Psoas muscle (tissue), 8 donors: ENCODE data around the gene CCDC91. TPM values are rescaled to one million over a fixed set of nuclear protein-coding genes. Genes with fewer than 3 reads are reported as not detected.

ENCODE experiments used
- ATAC-seq, 4 donors: fragments of 200-7000 bp; cut with Tn5 transposase; one replicate each; pipeline ENCODE4 v1.9.1; 2020; ENCODE audit warnings: moderate library complexity in 3 of 4, mild to moderate bottlenecking in 2 of 4
- DNase-seq, 2 donors: peaks; one replicate each; pipeline ENCODE4 v3.0.0-alpha.2; 2020
- H3K27ac ChIP-seq: fragments of 200-600 bp; one replicate; pipeline ENCODE4 v1.8.0; 2022
- H3K27me3 ChIP-seq, 3 donors: fragments of 200-600 bp in 1 of 3; one replicate each; pipeline versions ENCODE4 v1.6.1 to v1.8.0; 2013 to 2022; ENCODE audit warnings: low read length in 2 of 3, mild to moderate bottlenecking in 2 of 3, moderate library complexity in 1 of 3; ENCODE audit not compliant: insufficient read depth in 3 of 3
- H3K36me3 ChIP-seq, 2 donors: fragments of 200-600 bp in 1 of 2; one replicate each; pipeline versions ENCODE4 v1.6.1 to v1.8.0; 2013 to 2022; ENCODE audit warnings: low read depth in 1 of 2, mild to moderate bottlenecking in 1 of 2, moderate library complexity in 1 of 2; ENCODE audit not compliant: insufficient read depth in 1 of 2
- H3K4me1 ChIP-seq: fragments of 200-600 bp; one replicate; pipeline ENCODE4 v1.8.0; 2022
- H3K4me3 ChIP-seq: fragments of 200-600 bp; one replicate; pipeline ENCODE4 v1.8.0; 2022; ENCODE audit warnings: mild to moderate bottlenecking
- H3K9me3 ChIP-seq: fragments of 200-600 bp; one replicate; pipeline ENCODE4 v1.8.0; 2022
- WGBS, 3 donors: extraction: QIAGEN DNeasy Blood & Tissue Kit; methylation state at CpG; one replicate each; pipeline versions ENCODE4 v1.1.6 to v1.1.7; 2013; 5-methylcytosine and 5-hydroxymethylcytosine counted together
- intact Hi-C, 2 donors: fragments of 100-400 bp; cut with DNase I; formaldehyde crosslinking; loops; one replicate each; pipeline versions ENCODE4 v1.11.0 to v1.14.2; 2022
- polyA plus RNA-seq, 3 donors: library from polyadenylated mRNA; stranded (reverse); fragments of 200-250 nt; gene quantifications; one replicate each; pipeline ENCODE4 v1.2.3, GENCODE V29; 2013
- total RNA-seq, 4 donors: library from RNA; stranded (reverse); fragmentation: NEBNext Ultra II Directional in 2 of 4; extraction: Animal tissue kit (Norgen Biotek cat#: 25700) in 2 of 4; gene quantifications; one replicate each; pipeline versions ENCODE4 v1.2.1 to v1.2.4, GENCODE V29; 2021 to 2023
- TF ChIP-seq, protein P1 (sequence below): fragments of 200-600 bp; IDR thresholded peaks from one replicate; pipeline ENCODE4 v1.8.0; 2022; ENCODE audit warnings: antibody characterized with exemption
- donor health status: healthy with polysubstance abuse.
- donor health status: DM: no; HTN: no; CAD: no; lungs with moderate emphysema.
- donor health status: Bipolar disorder and iron deficiency.
- donor health status: healthy.
- donor health status: DM: yes; HTN: yes; CAD: no.
- donor health status: DM: no; HTN: no; CAD: no.
- donor health status: DM: no; HTN: no; CAD: no.
- donor health status: DM: yes; HTN: yes; CAD: no.

The CCDC91 gene
- total and polyA plus RNA-seq, 7 donors, result 18.4 to 47.2 (median 36.2) TPM

DNA sequence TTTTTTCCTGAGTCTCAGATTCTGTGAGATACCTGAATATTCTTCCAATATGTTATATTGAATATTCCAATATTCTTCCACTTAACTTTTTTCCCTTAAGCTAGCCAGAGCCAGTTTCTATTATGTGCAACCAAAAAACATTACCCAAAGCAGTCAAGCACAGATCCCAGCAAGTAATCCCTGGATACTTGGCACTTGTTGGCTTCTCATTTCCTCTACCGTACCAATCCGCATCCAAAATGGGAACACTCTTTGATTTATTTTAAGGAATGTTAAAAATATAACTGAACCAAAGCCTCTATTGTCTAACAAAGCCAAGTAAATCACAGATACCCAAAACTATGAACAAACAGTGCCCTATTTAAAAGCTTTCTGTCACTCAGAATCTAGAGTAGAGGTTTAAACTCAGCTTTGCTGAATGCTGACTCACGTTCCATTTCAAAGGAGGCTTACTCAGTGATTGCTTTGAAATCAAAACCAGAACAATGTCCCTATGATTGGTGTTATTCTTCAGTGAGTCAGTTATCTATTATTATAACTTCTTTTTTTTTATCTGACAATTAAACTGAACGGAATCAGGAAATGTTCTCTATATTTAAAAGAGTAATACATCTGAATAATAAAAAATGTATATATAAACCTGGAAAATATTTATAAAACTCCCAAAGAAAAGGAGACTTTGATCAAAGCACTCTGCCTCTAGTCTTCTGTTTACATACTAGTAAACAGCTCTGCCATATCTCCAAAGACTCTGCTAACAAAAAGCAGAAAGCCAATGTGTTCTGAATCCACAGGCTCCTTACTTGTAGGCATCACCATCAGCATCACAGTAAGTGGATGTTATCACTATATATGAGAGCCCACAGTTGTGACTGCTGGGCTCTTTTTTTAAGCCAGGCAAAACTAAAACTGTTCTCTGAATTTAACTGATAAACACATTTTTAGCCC is 360.8 kb downstream of the CCDC91 start:
- ATAC-seq, result peak; percentile 80 to 95 (median 90)
- intact Hi-C loops, result loop anchor here in 1 of 2 donors (10.0 kb wide), 1 partner anchor 366 kb away; no protein-coding TSS in a partner anchor
- DNase-seq, result no peak
- no peaks in the 10 kb centered on the region for H3K4me1 ChIP-seq
- no peaks in the 10 kb centered on the region for H3K9me3 ChIP-seq
- WGBS, 3 donors, result 37 to 71% (median 49%) methylated on average over 4 of the region's 4 CpGs
- no peak overlapping the region for H3K4me3 ChIP-seq
- no peaks in the 10 kb centered on the region for H3K36me3 ChIP-seq
- TF ChIP-seq, protein P1, sequence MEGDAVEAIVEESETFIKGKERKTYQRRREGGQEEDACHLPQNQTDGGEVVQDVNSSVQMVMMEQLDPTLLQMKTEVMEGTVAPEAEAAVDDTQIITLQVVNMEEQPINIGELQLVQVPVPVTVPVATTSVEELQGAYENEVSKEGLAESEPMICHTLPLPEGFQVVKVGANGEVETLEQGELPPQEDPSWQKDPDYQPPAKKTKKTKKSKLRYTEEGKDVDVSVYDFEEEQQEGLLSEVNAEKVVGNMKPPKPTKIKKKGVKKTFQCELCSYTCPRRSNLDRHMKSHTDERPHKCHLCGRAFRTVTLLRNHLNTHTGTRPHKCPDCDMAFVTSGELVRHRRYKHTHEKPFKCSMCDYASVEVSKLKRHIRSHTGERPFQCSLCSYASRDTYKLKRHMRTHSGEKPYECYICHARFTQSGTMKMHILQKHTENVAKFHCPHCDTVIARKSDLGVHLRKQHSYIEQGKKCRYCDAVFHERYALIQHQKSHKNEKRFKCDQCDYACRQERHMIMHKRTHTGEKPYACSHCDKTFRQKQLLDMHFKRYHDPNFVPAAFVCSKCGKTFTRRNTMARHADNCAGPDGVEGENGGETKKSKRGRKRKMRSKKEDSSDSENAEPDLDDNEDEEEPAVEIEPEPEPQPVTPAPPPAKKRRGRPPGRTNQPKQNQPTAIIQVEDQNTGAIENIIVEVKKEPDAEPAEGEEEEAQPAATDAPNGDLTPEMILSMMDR, result no peak
- no peak overlapping the region for H3K27ac ChIP-seq
- H3K27me3 ChIP-seq, result no peaks in the 10 kb centered on the region

DNA sequence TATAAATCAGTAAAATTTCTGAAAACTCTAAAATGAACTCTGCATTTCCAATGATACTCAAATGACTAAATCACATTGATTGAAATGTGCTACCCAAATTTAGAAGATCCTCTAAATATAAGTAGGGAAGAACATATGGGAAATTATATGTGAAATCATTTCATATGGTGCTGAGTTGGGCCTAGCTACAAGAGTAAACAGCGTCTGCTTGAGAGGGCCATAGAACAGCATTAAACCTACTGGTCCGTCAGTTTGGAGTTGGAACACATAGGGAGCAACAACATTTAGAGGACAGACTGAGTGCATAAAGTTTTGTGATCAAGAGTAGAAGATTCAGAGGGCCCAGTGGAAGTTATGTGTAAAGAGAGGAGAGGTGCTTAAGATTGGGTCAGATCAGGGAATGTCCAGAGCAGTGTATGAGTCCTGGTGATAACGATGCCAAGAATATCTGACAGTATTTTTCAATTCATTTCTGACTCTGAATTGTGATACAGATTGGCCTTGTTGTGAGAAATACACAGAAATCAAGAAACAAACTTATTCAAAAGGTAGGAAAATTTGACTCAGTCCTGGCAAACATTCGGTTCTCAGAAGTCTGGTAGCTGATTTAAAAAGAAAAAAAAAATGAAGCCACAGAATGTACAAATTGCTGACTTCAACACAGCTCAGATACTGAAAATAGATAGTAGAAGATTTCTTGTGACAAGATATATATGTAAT is 362.2 kb downstream of the CCDC91 start:
- 89 to 91% (median 90%) methylated on average over 4 of the region's 4 CpGs for WGBS, 3 donors
- intact Hi-C loops, result loop anchor here in 1 of 2 donors (10.0 kb wide), 1 partner anchor 368 kb away; no protein-coding TSS in a partner anchor

DNA sequence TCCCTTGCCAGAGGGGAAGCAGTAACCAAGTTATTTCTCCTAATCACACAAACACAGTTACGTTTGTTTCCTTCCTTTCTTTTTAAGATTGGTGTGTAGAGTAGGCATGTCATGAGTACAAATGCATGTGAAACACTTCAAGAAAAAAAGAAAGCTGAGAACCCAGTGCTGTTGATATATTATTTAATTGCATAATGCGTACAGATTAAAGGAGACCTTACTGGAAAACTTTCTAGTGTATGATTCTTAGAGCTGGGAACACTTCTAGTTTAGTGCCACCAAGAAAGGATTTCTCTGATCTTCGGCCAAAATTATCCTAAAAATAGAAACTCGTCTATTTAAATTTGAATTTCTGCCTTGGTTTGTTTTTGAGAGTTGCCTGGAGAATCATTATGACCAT is 365.5 kb downstream of the CCDC91 start:
- no peaks in the 10 kb centered on the region for H3K4me1 ChIP-seq
- ATAC-seq (no peak), DNase-seq (no peak)
- intact Hi-C loops, result loop anchor here in 1 of 2 donors (10.0 kb wide), 1 partner anchor 371 kb away; no protein-coding TSS in a partner anchor
- TF ChIP-seq, protein P1, result no peak
- no peak overlapping the region for H3K27ac ChIP-seq
- no peaks in the 10 kb centered on the region for H3K9me3 ChIP-seq
- 47 to 68% (median 55%) methylated on average over 4 of the region's 4 CpGs for WGBS, 3 donors
- H3K36me3 ChIP-seq, result no peaks in the 10 kb centered on the region
- H3K27me3 ChIP-seq, result no peaks in the 10 kb centered on the region
- H3K4me3 ChIP-seq, result no peak overlapping the region

More for the DNA sequence above, 362.2 kb downstream of the CCDC91 start:
- Histone ChIP-seq H3K27ac (no peak overlapping the region), H3K36me3 (no peaks in the 10 kb centered on the region), H3K9me3 (no peaks in the 10 kb centered on the region), H3K4me3 (no peak overlapping the region), H3K27me3 (no peaks in the 10 kb centered on the region), H3K4me1 (no peaks in the 10 kb centered on the region)
- ATAC-seq (no peak), DNase-seq (no peak)
- TF ChIP-seq, protein P1, result no peak

DNA sequence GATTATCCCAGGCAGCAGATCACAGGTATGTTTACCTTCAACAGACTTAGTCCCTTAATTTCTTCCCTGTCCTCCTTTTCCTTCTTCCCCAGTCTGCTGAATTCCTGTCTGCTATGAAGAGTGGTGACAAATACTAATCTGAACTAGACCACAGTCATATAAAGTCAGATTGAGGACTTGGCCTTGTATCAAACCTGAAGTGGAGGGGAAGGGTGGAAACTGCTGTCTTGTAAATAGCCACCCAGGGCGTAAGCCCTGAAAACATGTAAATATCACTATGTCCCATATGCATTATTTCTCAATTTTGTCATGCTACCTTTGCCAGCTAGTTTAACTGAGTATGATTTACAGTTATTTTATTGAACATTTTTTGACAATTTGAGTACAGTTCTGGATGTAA is 368.0 kb downstream of the CCDC91 start:
- no peak for ATAC-seq

More for the DNA sequence above, 368.0 kb downstream of the CCDC91 start:
- WGBS, 3 donors, result 93 to 100% (median 97%) methylated on average over 1 of the region's 1 CpG
- intact Hi-C loops, result loop anchor here in 1 of 2 donors (10.0 kb wide), 1 partner anchor 373 kb away; no protein-coding TSS in a partner anchor
- TF ChIP-seq, protein P1, result no peak
- H3K4me3 ChIP-seq, result no peak overlapping the region
- no peaks in the 10 kb centered on the region for H3K27me3 ChIP-seq
- no peaks in the 10 kb centered on the region for H3K36me3 ChIP-seq
- H3K27ac ChIP-seq, result no peak overlapping the region
- no peak for DNase-seq
- H3K9me3 ChIP-seq, result no peaks in the 10 kb centered on the region
- H3K4me1 ChIP-seq, result no peaks in the 10 kb centered on the region
